ENCODE data around the gene SDF2L1. TPM values are rescaled to one million over a fixed set of nuclear protein-coding genes. Genes with fewer than 3 reads are reported as not detected.
"Not testable (repeated sequence)": the region's sequence is repeated elsewhere in the genome, so short reads cannot be mapped to it uniquely, and the experiment has no call there.

The SDF2L1 gene
- total RNA-seq, 2 donors from 2014 or later = 27.8 to 33.1 TPM

- intact Hi-C loops (cut with DNase I) = no loop called here
- peak; percentile 97 for DNase-seq (ENCODE audit: low spot score)
Measured at GRCh38 chr22:21652010-21652546, 10.0 kb downstream of the SDF2L1 start.

- intact Hi-C loops (cut with DNase I) = no loop called here
Measured at GRCh38 chr22:21652547-21653545, 10.7 kb downstream of the SDF2L1 start.

GRCh38 chr22:21657020-21657359 lies 14.9 kb downstream of the SDF2L1 start:
- no peak for DNase-seq (ENCODE audit: low spot score)
- intact Hi-C loops (cut with DNase I) = no loop called here

More at GRCh38 chr22:21652547-21653545, 10.7 kb downstream of the SDF2L1 start:
- no peak for DNase-seq (ENCODE audit: low spot score)

- intact Hi-C loops (cut with DNase I) = no loop called here
Measured at GRCh38 chr22:21657360-21658032, 15.4 kb downstream of the SDF2L1 start.

GRCh38 chr22:21659864-21660525 lies 17.9 kb downstream of the SDF2L1 start:
- intact Hi-C loops (cut with DNase I) = no loop called here
- DNase-seq (ENCODE audit: low spot score) = no peak

More at GRCh38 chr22:21657360-21658032, 15.4 kb downstream of the SDF2L1 start:
- peak; percentile 89 for DNase-seq (ENCODE audit: low spot score)

GRCh38 chr22:21660904-21661303 lies 18.8 kb downstream of the SDF2L1 start:
- DNase-seq (ENCODE audit: low spot score) = no peak
- intact Hi-C loops (cut with DNase I) = no loop called here

GRCh38 chr22:21661991-21662390 lies 19.9 kb downstream of the SDF2L1 start:
- intact Hi-C loops (cut with DNase I) = no loop called here
- DNase-seq (ENCODE audit: low spot score) = no peak

- intact Hi-C loops (cut with DNase I) = no loop called here
- no peak for DNase-seq (ENCODE audit: low spot score)
Measured at GRCh38 chr22:21663738-21664137, 21.6 kb downstream of the SDF2L1 start.

GRCh38 chr22:21665047-21665851 lies 23.1 kb downstream of the SDF2L1 start:
- no peak for DNase-seq (ENCODE audit: low spot score)
- intact Hi-C loops (cut with DNase I) = no loop called here

GRCh38 chr22:21666786-21667185 lies 24.7 kb downstream of the SDF2L1 start:
- intact Hi-C loops (cut with DNase I) = no loop called here

GRCh38 chr22:21669026-21669425 lies 26.9 kb downstream of the SDF2L1 start:
- DNase-seq (ENCODE audit: low spot score) = no peak
- intact Hi-C loops (cut with DNase I) = no loop called here

More at GRCh38 chr22:21666786-21667185, 24.7 kb downstream of the SDF2L1 start:
- DNase-seq (ENCODE audit: low spot score) = no peak

GRCh38 chr22:21672107-21672629 lies 30.1 kb downstream of the SDF2L1 start:
- no peak for DNase-seq (ENCODE audit: low spot score)
- intact Hi-C loops (cut with DNase I) = no loop called here

GRCh38 chr22:21673534-21674321 lies 31.6 kb downstream of the SDF2L1 start:
- intact Hi-C loops (cut with DNase I) = no loop called here
- DNase-seq (ENCODE audit: low spot score) = no peak

- intact Hi-C loops (cut with DNase I) = no loop called here
- no peak for DNase-seq (ENCODE audit: low spot score)
Measured at GRCh38 chr22:21674638-21675245, 32.6 kb downstream of the SDF2L1 start.

- intact Hi-C loops (cut with DNase I) = no loop called here
- no peak for DNase-seq (ENCODE audit: low spot score)
Measured at GRCh38 chr22:21677606-21678443, 35.7 kb downstream of the SDF2L1 start.

- DNase-seq (ENCODE audit: low spot score); intact Hi-C loops (cut with DNase I): not testable (repeated sequence)
Measured at GRCh38 chr22:21678842-21679241, 36.7 kb downstream of the SDF2L1 start.
